Heart left ventricle (tissue), 13 donors: Measurements from ENCODE around the gene HOXB3.

Experiments
- CTCF ChIP-seq, 12 donors: fragments of 200-600 bp; sonication (generic) in 4 of 12; IDR thresholded peaks; one replicate each; pipeline versions ENCODE4 v1.5.0 to v1.8.0; 2018 to 2022; ENCODE audit warnings: antibody characterized with exemption in 12 of 12, mild to moderate bottlenecking in 5 of 12
- POLR2A ChIP-seq, 2 donors: fragments of 450-650 bp; IDR thresholded peaks; one replicate each; pipeline ENCODE4 v1.6.1; 2017; ENCODE audit warnings: antibody characterized with exemption in 2 of 2, mild to moderate bottlenecking in 2 of 2, moderate library complexity in 2 of 2
- donor health status: ischemic (EF 13 %, LVEDD 7.1; RV severe dilation, severe dysfunction).
- donor health status: DM: no; HTN: yes; CAD: no.
- donor health status: DM: no; HTN: no; CAD: no.
- donor health status: ischemic (EF 25% LVEDD 6.9; RV normal size, moderate dysfunction).
- donor health status: ischemic (EF 25% LVEDD 5.7; RV mildly dilated, moderate dysfunction).
- donor health status: ischemic (EF 35%, LVEDD 5.7; RV mildly dilated, moderate dysfunction).
- donor health status: nonischemic (EF 11% LVEDD 7.7; RV severe dilation, severe dysfunction).
- donor health status: DM: yes; HTN: yes; CAD: no.
- donor health status: PGD.
- donor health status: ischemic (EF 29% LVEDD 5.4; RV normal size, mild dysfunction).
- donor health status: nonischemic (EF 23%, LVEDD 6.1; RV moderate dilation, normal function).

GRCh38 chr17:48583708-48584222, 6.3 kb downstream of the HOXB3 start:
- TF ChIP-seq CTCF (IDR thresholded peaks at IDR 0.05): no peak
- TF ChIP-seq POLR2A (IDR thresholded peaks at IDR 0.05): no peak
